H1 (cell line): ENCODE data around the gene TTC9. TPM values are rescaled to one million over a fixed set of nuclear protein-coding genes. Genes with fewer than 3 reads are reported as not detected.
A peak's percentile ranks its signal among the peaks of the same experiment; 100 is the strongest.

ENCODE experiments used
- CTCF ChIA-PET: fragments of 300-600 bp; sonication (Branson Sonifier 250); formaldehyde crosslinking; loops from one replicate; lab custom pipeline; 2021; ENCODE audit not compliant: partially characterized antibody; lab: Charles Lee
- POLR2A ChIA-PET: fragments of 300-600 bp; sonication (Branson Sonifier 250); formaldehyde crosslinking; loops from one replicate; lab custom pipeline; 2021; ENCODE audit warnings: inconsistent platforms; ENCODE audit not compliant: partially characterized antibody; lab: Charles Lee
- DNase-seq, 2 experiments: peaks; one replicate each; pipeline versions ENCODE4 v3.0.0 to v3.0.0-alpha.2; 2010 to 2022; ENCODE audit warnings: low spot score in 2 of 2, low read depth in 1 of 2, mixed read lengths in 1 of 2
- FAIRE-seq: peaks from 2 replicates; lab custom pipeline; 2011; peaks lifted over from hg19 to GRCh38; lab: Jason Lieb, UNC
- H2AFZ ChIP-seq: 2 replicates; pipeline ENCODE4 v1.8.1; 2012; ENCODE audit warnings: low read length, inconsistent platforms
- H2AK5ac ChIP-seq: 2 replicates; pipeline ENCODE4 v1.6.1; 2013; ENCODE audit warnings: low read depth, low read length
- H2BK120ac ChIP-seq: replicated peaks from 2 replicates; pipeline ENCODE3; 2013; ENCODE audit warnings: low read depth, low read length, inconsistent platforms
- H2BK12ac ChIP-seq: 2 replicates; pipeline ENCODE4 v1.6.1; 2013; ENCODE audit warnings: low read depth, low read length
- H2BK15ac ChIP-seq: 2 replicates; pipeline ENCODE4 v1.6.1; 2013; ENCODE audit warnings: low read length
- H2BK20ac ChIP-seq: 2 replicates; pipeline ENCODE4 v1.6.1; 2013; ENCODE audit warnings: low read length
- H2BK5ac ChIP-seq: 2 replicates; pipeline ENCODE4 v1.6.1; 2013; ENCODE audit warnings: low read depth, low read length
- H3K14ac ChIP-seq: 2 replicates; pipeline ENCODE4 v1.6.1; 2013; ENCODE audit warnings: inconsistent platforms; ENCODE audit not compliant: insufficient read length
- H3K18ac ChIP-seq: 2 replicates; pipeline ENCODE4 v1.6.1; 2013; ENCODE audit warnings: low read length; ENCODE audit errors: extremely low read depth
- H3K23ac ChIP-seq: 2 replicates; pipeline ENCODE4 v1.6.1; 2013; ENCODE audit warnings: inconsistent platforms; ENCODE audit not compliant: insufficient read length
- H3K23me2 ChIP-seq: 2 replicates; pipeline ENCODE4 v1.6.1; 2013; ENCODE audit warnings: low read depth, low read length
- H3K27ac ChIP-seq: 2 replicates; pipeline ENCODE4 v1.6.1; 2011; ENCODE audit warnings: low read depth, low read length, inconsistent platforms
- H3K27me3 ChIP-seq, 4 experiments: replicated peaks in 1 of 4; 1 replicate in 1 of 4; 2 replicates in 3 of 4; pipeline versions ENCODE4 v1.6.1 to v1.8.1; 2011 to 2013; ENCODE audit warnings: low read length in 3 of 4, mild to moderate bottlenecking in 3 of 4, inconsistent platforms in 2 of 4, mixed read lengths in 2 of 4, moderate library complexity in 1 of 4; ENCODE audit not compliant: control insufficient read depth in 3 of 4, insufficient read depth in 3 of 4; ENCODE audit errors: extremely low read depth in 1 of 4
- H3K36me3 ChIP-seq, 4 experiments: 2 replicates each; pipeline versions ENCODE4 v1.6.1 to v1.8.1; 2011 to 2013; ENCODE audit warnings: mild to moderate bottlenecking in 4 of 4, low read length in 3 of 4, moderate library complexity in 2 of 4, control low read depth in 1 of 4, inconsistent platforms in 1 of 4; ENCODE audit not compliant: insufficient read depth in 4 of 4, control insufficient read depth in 2 of 4
- H3K4ac ChIP-seq: replicated peaks from 2 replicates; pipeline ENCODE3; 2013; ENCODE audit warnings: low read length, low read depth, mixed read lengths, inconsistent platforms; ENCODE audit not compliant: insufficient read length
- H3K4me1 ChIP-seq, 4 experiments: replicated peaks in 1 of 4; 1 replicate in 1 of 4; 2 replicates in 3 of 4; pipeline versions ENCODE4 v1.6.1 to v1.8.1; 2011 to 2013; ENCODE audit warnings: low read length in 3 of 4, inconsistent platforms in 2 of 4, mixed read lengths in 1 of 4; ENCODE audit not compliant: insufficient read depth in 4 of 4, control insufficient read depth in 3 of 4
- H3K4me2 ChIP-seq, 2 experiments: 2 replicates each; pipeline versions ENCODE4 v1.6.1 to v1.8.1; 2011 to 2013; ENCODE audit warnings: low read depth in 2 of 2, low read length in 2 of 2, control low read depth in 1 of 2, inconsistent platforms in 1 of 2, mild to moderate bottlenecking in 1 of 2; ENCODE audit not compliant: insufficient read depth in 1 of 2
- H3K4me3 ChIP-seq, 4 experiments: fragments of 200-600, 300-600 bp in 1 of 4; sonication (generic), shearing (Covaris generic), sonication (Bioruptor Twin) in 1 of 4; 2 replicates each; pipeline versions ENCODE4 v1.5.1 to v1.8.1; 2011 to 2016; ENCODE audit warnings: low read length in 4 of 4, low read depth in 3 of 4, control low read depth in 2 of 4, inconsistent platforms in 2 of 4, mild to moderate bottlenecking in 2 of 4, mixed read lengths in 1 of 4, moderate library complexity in 1 of 4; ENCODE audit not compliant: insufficient read depth in 2 of 4; ENCODE audit errors: extremely low read depth in 1 of 4
- H3K56ac ChIP-seq: replicated peaks from 2 replicates; pipeline ENCODE3; 2013; ENCODE audit warnings: low read depth, mild to moderate bottlenecking, mixed read lengths, low read length, inconsistent platforms; ENCODE audit not compliant: insufficient read length
- H3K79me1 ChIP-seq: 2 replicates; pipeline ENCODE4 v1.6.1; 2013; ENCODE audit warnings: low read depth, low read length, control low read depth
- H3K79me2 ChIP-seq, 2 experiments: 2 replicates each; pipeline versions ENCODE4 v1.6.1 to v1.8.1; 2012 to 2013; ENCODE audit warnings: low read length in 2 of 2, mild to moderate bottlenecking in 2 of 2, inconsistent platforms in 1 of 2; ENCODE audit not compliant: insufficient read depth in 2 of 2, control insufficient read depth in 1 of 2
- H3K9ac ChIP-seq, 4 experiments: replicated peaks in 1 of 4; 1 replicate in 1 of 4; 2 replicates in 3 of 4; pipeline versions ENCODE4 v1.6.1 to v1.8.1; 2011 to 2013; ENCODE audit warnings: low read depth in 3 of 4, low read length in 3 of 4, control low read depth in 2 of 4, mild to moderate bottlenecking in 2 of 4, moderate library complexity in 2 of 4, inconsistent platforms in 1 of 4; ENCODE audit errors: extremely low read depth in 1 of 4
- H3K9me3 ChIP-seq, 2 experiments: 2 replicates each; pipeline versions ENCODE4 v1.6.1 to v1.8.1; 2012 to 2013; ENCODE audit warnings: mild to moderate bottlenecking in 2 of 2, moderate library complexity in 2 of 2, control low read depth in 1 of 2, inconsistent platforms in 1 of 2, low read depth in 1 of 2, low read length in 1 of 2, mixed read lengths in 1 of 2; ENCODE audit not compliant: insufficient read depth in 2 of 2
- H4K20me1 ChIP-seq, 2 experiments: replicated peaks in 1 of 2; 2 replicates each; pipeline versions ENCODE3 to v1.8.1; 2011 to 2013; ENCODE audit warnings: inconsistent platforms in 2 of 2, low read length in 2 of 2, mild to moderate bottlenecking in 1 of 2; ENCODE audit not compliant: insufficient read depth in 2 of 2, control insufficient read depth in 1 of 2
- H4K5ac ChIP-seq: 2 replicates; pipeline ENCODE4 v1.6.1; 2013; ENCODE audit warnings: low read length, low read depth, mixed read lengths, inconsistent platforms; ENCODE audit not compliant: insufficient read length
- H4K8ac ChIP-seq: 2 replicates; pipeline ENCODE4 v1.8.0; 2013; ENCODE audit warnings: mild to moderate bottlenecking, moderate library complexity, low read length, inconsistent platforms; ENCODE audit not compliant: insufficient read depth; ENCODE audit errors: extremely low read depth
- H4K91ac ChIP-seq: replicated peaks from 2 replicates; pipeline ENCODE3; 2013; ENCODE audit warnings: low read length, mixed read lengths, inconsistent platforms; ENCODE audit not compliant: insufficient read length
- CBX8 ChIP-seq: fragments of 300-800, 300-1000 bp; sonication (generic); IDR thresholded peaks from 2 replicates; pipeline ENCODE4 v1.7.1; 2016; ENCODE audit warnings: low read depth, low read length, borderline replicate concordance
- CTBP2 ChIP-seq: IDR thresholded peaks from 2 replicates; pipeline ENCODE4 v1.7.0; 2011; ENCODE audit warnings: borderline replicate concordance, mild to moderate bottlenecking, moderate library complexity, mixed read lengths, low read length; ENCODE audit not compliant: insufficient read depth, insufficient read length
- EZH2 ChIP-seq: fragments of 200-600 bp; sonication (generic); IDR thresholded peaks from 2 replicates; pipeline ENCODE4 v1.7.1; 2012; ENCODE audit warnings: low read depth, mild to moderate bottlenecking, moderate library complexity, low read length, inconsistent platforms; ENCODE audit not compliant: severe bottlenecking
- KDM4A ChIP-seq: IDR thresholded peaks from one replicate; pipeline ENCODE4 v1.7.1; 2012; ENCODE audit warnings: low read depth, mild to moderate bottlenecking, moderate library complexity, low read length, inconsistent platforms; ENCODE audit not compliant: severe bottlenecking
- MAFK ChIP-seq: IDR thresholded peaks from 2 replicates; pipeline ENCODE4 v1.6.1; 2012; ENCODE audit warnings: low read depth, mild to moderate bottlenecking, improper control_type of control experiment, low read length
- POLR2A ChIP-seq, 2 experiments: IDR thresholded peaks; 1 replicate in 1 of 2; 2 replicates in 1 of 2; pipeline ENCODE4 v1.6.1; 2011; ENCODE audit warnings: low read depth in 2 of 2, low read length in 2 of 2, mild to moderate bottlenecking in 2 of 2; ENCODE audit errors: control extremely low read depth in 1 of 2
- POU5F1 ChIP-seq: IDR thresholded peaks from 2 replicates; pipeline ENCODE4 v1.6.1; 2011; ENCODE audit warnings: low read depth, mild to moderate bottlenecking, low read length, moderate library complexity
- SIRT6 ChIP-seq: IDR thresholded peaks from one replicate; pipeline ENCODE4 v1.7.1; 2012; ENCODE audit warnings: low read length, inconsistent platforms
- SIX5 ChIP-seq: IDR thresholded peaks from 2 replicates; pipeline ENCODE4 v1.6.1; 2011; ENCODE audit warnings: mild to moderate bottlenecking, low read depth, low read length
- SP1 ChIP-seq: IDR thresholded peaks from 2 replicates; pipeline ENCODE4 v1.6.1; 2011; ENCODE audit warnings: low read depth, low read length
- SUZ12 ChIP-seq: fragments of 200-600 bp; sonication (generic); IDR thresholded peaks from 2 replicates; pipeline ENCODE4 v1.6.1; 2012; ENCODE audit warnings: mild to moderate bottlenecking, inconsistent platforms, low read length, moderate library complexity, mixed read lengths
- TBP ChIP-seq: IDR thresholded peaks from 2 replicates; pipeline ENCODE4 v1.6.1; 2011; ENCODE audit warnings: low read depth, low read length, improper control_type of control experiment
- WGBS, 2 experiments: shearing (Covaris generic) in 1 of 2; methylation state at CpG; one replicate each; pipeline versions ENCODE4 v1.1.6 to v1.1.7; 2013 to 2015; ENCODE audit warnings: low lambda C conversion rate in 2 of 2, mixed read lengths in 2 of 2, inconsistent platforms in 1 of 2, low coverage in 1 of 2, missing lambda C conversion rate in 1 of 2; ENCODE audit not compliant: insufficient replicate concordance in 2 of 2, insufficient coverage in 1 of 2, insufficient read length in 1 of 2; ENCODE audit errors: extremely low coverage in 1 of 2, missing lambda C conversion rate in 1 of 2; 5-methylcytosine and 5-hydroxymethylcytosine counted together
- polyA plus RNA-seq, 7 experiments: library from polyadenylated mRNA; depleted of rRNA in 3 of 7; stranded (reverse) in 5 of 7; unstranded in 2 of 7; fragments of >200 nt in 5 of 7; fragments of 200-250 nt in 2 of 7; gene quantifications; 1 replicate in 5 of 7; 2 replicates in 1 of 7; 4 replicates in 1 of 7; pipeline versions ENCODE4 v1.2.1 to v1.2.3, GENCODE V29; 2011 to 2013; ENCODE audit warnings: missing spikeins in 2 of 7, mixed read lengths in 2 of 7
- total RNA-seq: library from RNA; stranded (reverse); fragmentation: NEBNext Ultra II Directional; extraction: Animal tissue kit (Norgen Biotek cat#: 25700); gene quantifications from 2 replicates; pipeline ENCODE4 v1.2.1, GENCODE V29; 2021
- TF ChIP-seq, protein P1 (sequence below): IDR thresholded peaks from 2 replicates; pipeline ENCODE4 v1.6.1; 2012; ENCODE audit warnings: low read length, inconsistent platforms

TTC9 gene
- total and polyA plus RNA-seq, 2 of the 8 experiments (the other 6 are each of a cell fraction or from before 2014, with no cell fraction given) = 21.0 to 29.5 TPM

DNA sequence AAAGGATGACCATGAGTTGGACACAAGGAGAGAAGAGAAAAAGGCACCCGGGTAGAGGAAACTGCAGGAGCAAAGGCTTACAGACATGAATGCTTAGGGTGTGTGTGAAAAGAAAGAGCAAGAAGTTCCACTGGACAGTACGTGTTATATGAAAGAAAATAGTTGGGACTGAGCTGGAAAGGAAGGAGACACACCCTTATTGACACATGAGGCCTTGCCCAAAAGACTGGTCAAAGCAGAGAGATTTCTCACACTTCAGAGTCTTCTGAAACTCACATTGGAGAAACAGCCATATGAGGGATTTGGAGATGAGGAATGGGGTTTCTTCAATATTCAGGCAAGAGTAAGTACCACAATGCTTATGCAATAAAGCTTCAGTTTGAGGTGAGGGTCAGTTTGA is 56.0 kb downstream of the TTC9 start:
- Histone ChIP-seq H3K36me3 (no peaks in the 10 kb centered on the region), H2BK15ac (no peak overlapping the region), H3K14ac (no peak overlapping the region), H3K56ac (no peak overlapping the region), H4K8ac (no peak overlapping the region), H4K91ac (no peak overlapping the region), H4K20me1 (no peaks in the 10 kb centered on the region), H3K79me2 (no peaks in the 10 kb centered on the region), H2AFZ (no peak overlapping the region), H3K27ac (no peak overlapping the region), H3K23ac (no peak overlapping the region), H3K79me1 (no peaks in the 10 kb centered on the region), H4K5ac (no peak overlapping the region), H2BK120ac (no peak overlapping the region), H3K4me3 (no peak overlapping the region), H2BK12ac (peak overlapping the region; percentile 69; the same call in 1 of the 2 replicates), H3K23me2 (no peaks in the 10 kb centered on the region), H3K4ac (no peak overlapping the region), H3K4me1 (peaks cover 0 to 5% (median 1%) of the 10 kb centered on the region in 4 experiments; a peak in 3 of 7 replicates), H3K4me2 (no peak overlapping the region), H3K9me3 (no peaks in the 10 kb centered on the region), H2BK20ac (no peak overlapping the region), H3K27me3 (no peaks in the 10 kb centered on the region), H3K18ac (no peak overlapping the region), H3K9ac (no peak overlapping the region), H2BK5ac (no peak overlapping the region), H2AK5ac (no peak overlapping the region)
- DNase-seq = no peak
- CTCF ChIA-PET = interaction anchor here (1.7 to 1.9 kb wide), 3 partner anchors 9 to 16 kb away, joined by 10 to 11 read pairs (median 10); no protein-coding TSS in a partner anchor
- no peak for FAIRE-seq
- WGBS, 2 experiments = 93% methylated on average over 2 of the region's 2 CpGs; no CpG with 5 or more reads in 1 of the 2 experiments
- POLR2A ChIA-PET = interaction anchor here (1.3 to 7.6 kb wide), 2 partner anchors 12 to 43 kb away, joined by 4 to 43 read pairs; no protein-coding TSS in a partner anchor
- TF ChIP-seq, protein P1, sequence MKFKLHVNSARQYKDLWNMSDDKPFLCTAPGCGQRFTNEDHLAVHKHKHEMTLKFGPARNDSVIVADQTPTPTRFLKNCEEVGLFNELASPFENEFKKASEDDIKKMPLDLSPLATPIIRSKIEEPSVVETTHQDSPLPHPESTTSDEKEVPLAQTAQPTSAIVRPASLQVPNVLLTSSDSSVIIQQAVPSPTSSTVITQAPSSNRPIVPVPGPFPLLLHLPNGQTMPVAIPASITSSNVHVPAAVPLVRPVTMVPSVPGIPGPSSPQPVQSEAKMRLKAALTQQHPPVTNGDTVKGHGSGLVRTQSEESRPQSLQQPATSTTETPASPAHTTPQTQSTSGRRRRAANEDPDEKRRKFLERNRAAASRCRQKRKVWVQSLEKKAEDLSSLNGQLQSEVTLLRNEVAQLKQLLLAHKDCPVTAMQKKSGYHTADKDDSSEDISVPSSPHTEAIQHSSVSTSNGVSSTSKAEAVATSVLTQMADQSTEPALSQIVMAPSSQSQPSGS = no peak
- no peak for TF ChIP-seq KDM4A
- TF ChIP-seq SIRT6 = no peak
- TF ChIP-seq SUZ12 = no peak
- TF ChIP-seq SIX5 = no peak
- TF ChIP-seq POLR2A (IDR thresholded peaks at IDR 0.05; ENCODE audit: control extremely low read depth in 1 of 2, low read depth in 2 of 2, low read length in 2 of 2) = no peak
- no peak for TF ChIP-seq CTBP2
- TF ChIP-seq SP1 = no peak
- TF ChIP-seq POU5F1 = no peak
- no peak for TF ChIP-seq EZH2
- TF ChIP-seq TBP = no peak
- no peak for TF ChIP-seq MAFK
- TF ChIP-seq CBX8 = no peak
